Stomach smooth muscle (tissue), 2 donors: ENCODE results near the gene ACOT7.

Source experiments
- H3K27ac ChIP-seq: one replicate; pipeline ENCODE4 v1.7.0; 2013; ENCODE audit warnings: mild to moderate bottlenecking, low read length, inconsistent platforms
- H3K27me3 ChIP-seq, 2 donors: one replicate each; pipeline ENCODE4 v1.7.0; 2013; ENCODE audit warnings: low read length in 2 of 2; ENCODE audit not compliant: insufficient read depth in 2 of 2, control insufficient read depth in 1 of 2
- H3K36me3 ChIP-seq, 2 donors: one replicate each; pipeline ENCODE4 v1.7.0; 2013; ENCODE audit warnings: low read length in 2 of 2; ENCODE audit not compliant: control insufficient read depth in 2 of 2, insufficient read depth in 2 of 2
- H3K4me1 ChIP-seq: one replicate; pipeline ENCODE4 v1.7.0; 2013; ENCODE audit warnings: low read length; ENCODE audit not compliant: control insufficient read depth, insufficient read depth
- H3K4me3 ChIP-seq, 2 donors: one replicate each; pipeline ENCODE4 v1.7.0; 2013; ENCODE audit warnings: low read length in 2 of 2
- H3K9ac ChIP-seq, 2 donors: one replicate each; pipeline ENCODE4 v1.7.0; 2013; ENCODE audit warnings: low read length in 2 of 2, mild to moderate bottlenecking in 1 of 2
- H3K9me3 ChIP-seq, 2 donors: one replicate each; pipeline ENCODE4 v1.7.0; 2013; ENCODE audit warnings: low read length in 2 of 2; ENCODE audit not compliant: control insufficient read depth in 2 of 2
- donor health status: healthy.
- donor health status: Pancreatic carcinoma.

ACOT7 gene

GRCh38 chr1:6359216-6360116 is 34.1 kb downstream of the ACOT7 start:
- Histone ChIP-seq H3K4me1 (peaks cover 30% of the 10 kb centered on the region), H3K27ac (peak overlapping the region; percentile 64), H3K36me3 (no peaks in the 10 kb centered on the region), H3K9ac (peak overlapping the region in 1 of 2 donors; percentile 62), H3K9me3 (no peaks in the 10 kb centered on the region), H3K4me3 (peak overlapping the region in 1 of 2 donors; percentile 52), H3K27me3 (no peaks in the 10 kb centered on the region)

- Histone ChIP-seq H3K9me3 (no peaks in the 10 kb centered on the region), H3K27me3 (no peaks in the 10 kb centered on the region), H3K9ac (peak overlapping the region in 1 of 2 donors; percentile 55), H3K36me3 (no peaks in the 10 kb centered on the region), H3K27ac (peak overlapping the region; percentile 64), H3K4me3 (peak overlapping the region in 1 of 2 donors; percentile 29), H3K4me1 (peaks cover 37% of the 10 kb centered on the region)
Observed at GRCh38 chr1:6358757-6359201, 34.8 kb downstream of the ACOT7 start.

GRCh38 chr1:6358144-6358624 is 35.4 kb downstream of the ACOT7 start:
- Histone ChIP-seq H3K27me3 (no peaks in the 10 kb centered on the region), H3K36me3 (no peaks in the 10 kb centered on the region), H3K27ac (no peak overlapping the region), H3K4me3 (no peak overlapping the region), H3K9me3 (no peaks in the 10 kb centered on the region), H3K4me1 (peaks cover 37% of the 10 kb centered on the region), H3K9ac (no peak overlapping the region)

GRCh38 chr1:6357243-6357936 is 36.2 kb downstream of the ACOT7 start:
- H3K4me1 ChIP-seq, result peaks cover 37% of the 10 kb centered on the region
- no peaks in the 10 kb centered on the region for H3K36me3 ChIP-seq
- H3K9ac ChIP-seq, result no peak overlapping the region
- no peaks in the 10 kb centered on the region for H3K9me3 ChIP-seq
- H3K4me3 ChIP-seq, result no peak overlapping the region
- no peak overlapping the region for H3K27ac ChIP-seq
- H3K27me3 ChIP-seq, result no peaks in the 10 kb centered on the region

GRCh38 chr1:6355621-6356020 is 37.9 kb downstream of the ACOT7 start:
- peaks cover 54% of the 10 kb centered on the region for H3K4me1 ChIP-seq
- no peaks in the 10 kb centered on the region for H3K9me3 ChIP-seq
- no peak overlapping the region for H3K9ac ChIP-seq
- no peak overlapping the region for H3K4me3 ChIP-seq
- H3K36me3 ChIP-seq, result no peaks in the 10 kb centered on the region
- no peaks in the 10 kb centered on the region for H3K27me3 ChIP-seq
- no peak overlapping the region for H3K27ac ChIP-seq

GRCh38 chr1:6354659-6355317 is 38.8 kb downstream of the ACOT7 start:
- Histone ChIP-seq H3K9ac (no peak overlapping the region), H3K4me1 (peaks cover 52% of the 10 kb centered on the region), H3K9me3 (no peaks in the 10 kb centered on the region), H3K27me3 (no peaks in the 10 kb centered on the region), H3K36me3 (no peaks in the 10 kb centered on the region), H3K27ac (no peak overlapping the region), H3K4me3 (no peak overlapping the region)

GRCh38 chr1:6353955-6354658 is 39.5 kb downstream of the ACOT7 start:
- H3K27ac ChIP-seq, result no peak overlapping the region
- H3K36me3 ChIP-seq, result no peaks in the 10 kb centered on the region
- H3K27me3 ChIP-seq, result no peaks in the 10 kb centered on the region
- no peaks in the 10 kb centered on the region for H3K9me3 ChIP-seq
- peak overlapping the region in 1 of 2 donors; percentile 13 for H3K9ac ChIP-seq
- H3K4me1 ChIP-seq, result peaks cover 45% of the 10 kb centered on the region
- peak overlapping the region in 1 of 2 donors; percentile 15 for H3K4me3 ChIP-seq

- peak overlapping the region in 1 of 2 donors; percentile 13 for H3K9ac ChIP-seq
- peaks cover 40% of the 10 kb centered on the region for H3K4me1 ChIP-seq
- no peaks in the 10 kb centered on the region for H3K36me3 ChIP-seq
- no peaks in the 10 kb centered on the region for H3K9me3 ChIP-seq
- no peak overlapping the region for H3K4me3 ChIP-seq
- no peak overlapping the region for H3K27ac ChIP-seq
- H3K27me3 ChIP-seq, result no peaks in the 10 kb centered on the region
Observed at GRCh38 chr1:6353619-6353954, 40.0 kb downstream of the ACOT7 start.

GRCh38 chr1:6352138-6352563 is 41.4 kb downstream of the ACOT7 start:
- Histone ChIP-seq H3K4me1 (peaks cover 33% of the 10 kb centered on the region), H3K27ac (no peak overlapping the region), H3K9ac (no peak overlapping the region), H3K9me3 (no peaks in the 10 kb centered on the region), H3K27me3 (no peaks in the 10 kb centered on the region), H3K36me3 (no peaks in the 10 kb centered on the region), H3K4me3 (no peak overlapping the region)

GRCh38 chr1:6351480-6352137 is 42.0 kb downstream of the ACOT7 start:
- Histone ChIP-seq H3K36me3 (no peaks in the 10 kb centered on the region), H3K27ac (no peak overlapping the region), H3K27me3 (no peaks in the 10 kb centered on the region), H3K4me3 (no peak overlapping the region), H3K9ac (no peak overlapping the region), H3K9me3 (no peaks in the 10 kb centered on the region), H3K4me1 (peaks cover 33% of the 10 kb centered on the region)
